ENCODE results near the gene MYRFL. TPM values are rescaled to one million over a fixed set of nuclear protein-coding genes. Genes with fewer than 3 reads are reported as not detected.

The MYRFL gene
- total RNA-seq, 4 donors from 2014 or later = 0.27 to 3.3 (median 1.5) TPM

DNA sequence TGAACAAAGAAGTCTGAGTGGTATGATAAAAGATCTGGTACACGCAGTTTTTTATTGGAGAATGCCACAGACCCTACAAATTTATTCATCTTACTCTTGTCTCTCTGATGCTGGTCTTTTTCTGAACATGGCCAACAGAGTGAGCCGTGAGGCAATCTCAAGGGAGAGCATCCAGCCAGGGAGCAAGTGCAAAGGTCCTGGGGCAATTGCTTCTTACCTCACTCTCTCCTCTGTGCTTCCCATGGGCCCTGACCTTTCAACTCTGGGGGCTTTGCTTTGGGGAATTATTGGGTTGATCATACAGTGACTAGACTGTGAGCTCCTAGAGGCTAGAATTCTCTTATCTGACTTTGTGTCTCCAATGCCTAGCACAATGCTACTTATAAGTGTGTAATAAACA, 171.7 kb downstream of the MYRFL start:
- DNase-seq (ENCODE audit: low spot score in 2 of 2) = no peak
- H3K4me3 ChIP-seq (ENCODE audit: low read depth, poor library complexity, severe bottlenecking) = no peak overlapping the region
- 93 to 100% methylated on average over 2 of the region's 2 CpGs for WGBS, 2 donors
- intact Hi-C loops (cut with DNase I; ENCODE audit: low total_unique reads) = no loop called here
- no peak for TF ChIP-seq POLR2A (IDR thresholded peaks at IDR 0.05)
- TF ChIP-seq, protein P1, sequence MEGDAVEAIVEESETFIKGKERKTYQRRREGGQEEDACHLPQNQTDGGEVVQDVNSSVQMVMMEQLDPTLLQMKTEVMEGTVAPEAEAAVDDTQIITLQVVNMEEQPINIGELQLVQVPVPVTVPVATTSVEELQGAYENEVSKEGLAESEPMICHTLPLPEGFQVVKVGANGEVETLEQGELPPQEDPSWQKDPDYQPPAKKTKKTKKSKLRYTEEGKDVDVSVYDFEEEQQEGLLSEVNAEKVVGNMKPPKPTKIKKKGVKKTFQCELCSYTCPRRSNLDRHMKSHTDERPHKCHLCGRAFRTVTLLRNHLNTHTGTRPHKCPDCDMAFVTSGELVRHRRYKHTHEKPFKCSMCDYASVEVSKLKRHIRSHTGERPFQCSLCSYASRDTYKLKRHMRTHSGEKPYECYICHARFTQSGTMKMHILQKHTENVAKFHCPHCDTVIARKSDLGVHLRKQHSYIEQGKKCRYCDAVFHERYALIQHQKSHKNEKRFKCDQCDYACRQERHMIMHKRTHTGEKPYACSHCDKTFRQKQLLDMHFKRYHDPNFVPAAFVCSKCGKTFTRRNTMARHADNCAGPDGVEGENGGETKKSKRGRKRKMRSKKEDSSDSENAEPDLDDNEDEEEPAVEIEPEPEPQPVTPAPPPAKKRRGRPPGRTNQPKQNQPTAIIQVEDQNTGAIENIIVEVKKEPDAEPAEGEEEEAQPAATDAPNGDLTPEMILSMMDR (IDR thresholded peaks at IDR 0.05) = no peak

DNA sequence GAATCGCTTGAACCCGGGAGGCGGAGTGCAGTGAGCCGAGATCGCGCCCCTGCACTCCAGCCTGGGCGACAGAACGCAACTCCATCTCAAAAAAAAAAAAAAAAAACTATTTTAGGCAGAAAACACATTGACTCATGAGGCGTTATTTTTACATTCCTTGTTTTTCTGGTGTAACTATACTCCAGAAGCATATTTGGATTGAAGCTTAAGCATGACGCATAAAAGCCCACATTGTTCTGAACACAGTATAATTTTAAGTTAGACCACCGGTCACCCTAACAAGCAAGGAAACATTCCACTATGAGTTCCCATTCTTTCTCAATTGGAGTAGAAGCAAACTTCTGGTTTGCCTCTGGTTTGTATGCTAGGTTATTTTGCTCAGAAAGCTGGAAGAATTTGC, 173.0 kb downstream of the MYRFL start:
- 93% methylated on average over 11 of the region's 11 CpGs for WGBS, 2 donors
- DNase-seq (ENCODE audit: low spot score in 2 of 2) = no peak
- intact Hi-C loops (cut with DNase I; ENCODE audit: low total_unique reads) = no loop called here
- no peak for TF ChIP-seq POLR2A (IDR thresholded peaks at IDR 0.05)
- TF ChIP-seq, protein P1 (IDR thresholded peaks at IDR 0.05) = no peak
- no peak overlapping the region for H3K4me3 ChIP-seq (ENCODE audit: low read depth, poor library complexity, severe bottlenecking)

DNA sequence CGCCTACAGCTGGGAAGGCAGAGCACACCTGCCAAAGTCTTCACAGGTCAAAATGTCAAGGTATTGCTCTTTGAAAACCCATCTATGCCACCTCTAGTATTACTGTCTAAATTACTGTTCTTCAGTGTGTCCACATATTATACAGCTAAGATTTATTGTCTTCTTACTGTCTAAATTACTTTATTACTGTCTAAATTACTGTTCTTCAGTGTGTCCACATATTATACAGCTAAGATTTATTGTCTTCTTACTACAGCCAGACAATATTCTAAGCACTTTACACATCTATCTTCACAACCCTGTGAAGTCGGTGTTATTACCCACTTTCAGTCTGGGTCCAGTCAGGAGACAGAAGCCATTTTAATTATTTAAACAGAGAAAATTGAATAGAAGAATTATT, 173.9 kb downstream of the MYRFL start:
- TF ChIP-seq POLR2A (IDR thresholded peaks at IDR 0.05) = no peak
- TF ChIP-seq, protein P1 (IDR thresholded peaks at IDR 0.05) = no peak
- DNase-seq (ENCODE audit: low spot score in 2 of 2) = no peak
- WGBS, 2 donors = 94 to 98% methylated on average over 2 of the region's 2 CpGs
- H3K4me3 ChIP-seq (ENCODE audit: low read depth, poor library complexity, severe bottlenecking) = no peak overlapping the region
- intact Hi-C loops (cut with DNase I; ENCODE audit: low total_unique reads) = no loop called here

DNA sequence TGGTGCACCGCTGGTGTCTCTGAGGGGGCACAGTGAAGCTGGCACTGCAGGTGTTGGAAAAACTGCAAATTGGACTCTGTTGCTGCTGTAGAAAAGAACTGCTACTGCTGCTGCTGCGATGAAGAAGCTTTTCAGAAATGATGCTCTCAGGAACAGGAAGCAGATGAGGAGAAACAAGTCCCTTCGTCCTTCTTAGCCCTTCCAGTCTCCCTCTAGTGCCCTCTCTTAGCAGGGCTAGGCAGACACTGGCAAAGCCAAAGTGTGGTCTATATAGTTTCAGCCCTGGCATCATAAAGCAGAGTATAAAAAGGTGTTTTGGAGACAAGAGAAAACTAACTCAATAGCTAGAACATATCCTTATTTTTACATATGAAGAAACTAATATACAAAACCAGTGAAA, 174.5 kb downstream of the MYRFL start:
- TF ChIP-seq POLR2A (IDR thresholded peaks at IDR 0.05) = no peak
- intact Hi-C loops (cut with DNase I; ENCODE audit: low total_unique reads) = no loop called here
- 80 to 96% methylated on average over 3 of the region's 3 CpGs for WGBS, 2 donors

DNA sequence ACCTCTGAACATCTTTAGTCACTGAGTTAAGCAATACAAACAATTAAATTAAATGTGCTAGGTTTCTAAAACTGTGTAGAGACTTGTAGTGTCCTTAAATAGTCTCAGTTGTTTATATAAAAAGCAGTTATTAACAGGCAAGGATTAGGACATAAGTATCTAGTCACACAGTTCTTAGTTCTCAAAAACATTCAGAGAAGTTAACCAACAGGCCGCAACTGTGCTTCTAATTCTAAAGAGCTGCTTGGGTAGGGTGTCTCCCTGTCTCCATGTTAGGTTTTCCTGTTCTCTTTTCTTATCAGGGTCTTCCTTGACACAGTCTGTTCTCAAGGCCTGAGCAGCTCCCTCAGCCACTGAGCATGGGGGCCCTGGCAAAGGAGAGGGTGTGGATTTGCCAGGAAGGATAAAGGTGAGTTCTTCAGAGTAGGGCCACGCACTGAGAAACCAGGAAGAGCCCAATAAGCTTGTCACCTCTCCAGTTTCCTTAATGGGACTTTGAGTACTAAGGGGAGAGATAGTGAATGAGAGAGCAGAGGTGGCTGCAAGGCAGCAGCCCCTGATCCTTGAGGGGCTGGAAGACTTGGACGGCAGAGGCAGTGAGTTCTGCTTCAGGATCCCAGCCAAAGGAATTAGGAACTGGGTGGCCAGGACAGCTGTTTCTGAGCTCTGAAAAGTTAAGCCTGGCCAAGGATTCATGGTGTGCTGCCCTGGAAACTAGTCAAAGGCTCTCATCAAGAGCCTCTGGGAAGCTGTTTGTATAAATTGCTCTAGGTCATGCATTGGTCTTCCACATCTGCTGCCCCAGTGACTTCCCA, 177.3 kb downstream of the MYRFL start:
- WGBS, 2 donors = 56 to 57% methylated on average over 3 of the region's 3 CpGs
- no peak for DNase-seq (ENCODE audit: low spot score in 2 of 2)
- TF ChIP-seq, protein P1 (IDR thresholded peaks at IDR 0.05) = no peak
- TF ChIP-seq POLR2A (IDR thresholded peaks at IDR 0.05) = no peak
- H3K4me3 ChIP-seq (ENCODE audit: low read depth, poor library complexity, severe bottlenecking) = no peak overlapping the region
- intact Hi-C loops (cut with DNase I; ENCODE audit: low total_unique reads) = no loop called here

More for the DNA sequence above, 174.5 kb downstream of the MYRFL start:
- no peak for DNase-seq (ENCODE audit: low spot score in 2 of 2)
- no peak overlapping the region for H3K4me3 ChIP-seq (ENCODE audit: low read depth, poor library complexity, severe bottlenecking)

DNA sequence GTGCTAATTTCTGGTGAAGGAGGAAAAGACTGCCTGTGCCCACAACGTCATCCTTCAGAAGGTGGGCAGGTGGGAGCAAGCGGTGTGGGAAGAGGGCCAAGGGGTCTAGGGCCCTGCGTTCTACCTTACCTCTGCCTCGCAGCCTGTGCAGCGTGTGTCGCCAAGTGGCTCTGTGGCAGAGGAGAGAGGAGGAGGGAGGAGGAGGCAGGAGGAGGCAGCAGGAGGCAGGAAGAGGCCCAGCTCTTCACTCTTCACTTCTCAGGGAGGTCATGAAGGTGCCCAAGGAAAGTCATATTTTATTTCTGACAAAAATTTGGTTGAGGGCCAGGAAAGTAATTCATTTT, 177.9 kb downstream of the MYRFL start:
- no peak overlapping the region for H3K4me3 ChIP-seq (ENCODE audit: low read depth, poor library complexity, severe bottlenecking)
- no peak for TF ChIP-seq POLR2A (IDR thresholded peaks at IDR 0.05)
- TF ChIP-seq, protein P1 (IDR thresholded peaks at IDR 0.05) = no peak
- WGBS, 2 donors = 59 to 72% methylated on average over 6 of the region's 6 CpGs
- DNase-seq (ENCODE audit: low spot score in 2 of 2) = no peak
- intact Hi-C loops (cut with DNase I; ENCODE audit: low total_unique reads) = no loop called here

Data from lower leg skin (tissue), 4 donors.